Esophagus squamous epithelium (tissue), 4 donors: ENCODE results near the gene ADAMTS2.

Experiments used
- CTCF ChIP-seq, 6 experiments: fragments of 450-650 bp in 4 of 6; fragments of 200-600 bp in 2 of 6; sonication (generic) in 2 of 6; IDR thresholded peaks; one replicate each; pipeline ENCODE4 v1.5.1; 2016 to 2019; ENCODE audit warnings: antibody characterized with exemption in 6 of 6, mild to moderate bottlenecking in 4 of 6, moderate library complexity in 4 of 6
- POLR2A ChIP-seq, 4 donors: fragments of 450-650 bp; IDR thresholded peaks; one replicate each; pipeline ENCODE4 v1.6.1; 2017; ENCODE audit warnings: antibody characterized with exemption in 4 of 4, mild to moderate bottlenecking in 4 of 4, moderate library complexity in 3 of 4

GRCh38 chr5:179292681-179293635 is 52.3 kb downstream of the ADAMTS2 start:
- TF ChIP-seq CTCF (IDR thresholded peaks at IDR 0.05) (no peak), POLR2A (IDR thresholded peaks at IDR 0.05) (no peak)
